SH-SY5Y (cell line): ENCODE results near the gene UST.

Experiments used
- GATA2 ChIP-seq: IDR thresholded peaks from 2 replicates; pipeline ENCODE4 v1.6.1; 2011; ENCODE audit warnings: mild to moderate bottlenecking, low read depth, low read length
- GATA3 ChIP-seq: IDR thresholded peaks from 2 replicates; pipeline ENCODE4 v1.6.1; 2011; ENCODE audit warnings: low read depth, mild to moderate bottlenecking, low read length, moderate library complexity

DNA sequence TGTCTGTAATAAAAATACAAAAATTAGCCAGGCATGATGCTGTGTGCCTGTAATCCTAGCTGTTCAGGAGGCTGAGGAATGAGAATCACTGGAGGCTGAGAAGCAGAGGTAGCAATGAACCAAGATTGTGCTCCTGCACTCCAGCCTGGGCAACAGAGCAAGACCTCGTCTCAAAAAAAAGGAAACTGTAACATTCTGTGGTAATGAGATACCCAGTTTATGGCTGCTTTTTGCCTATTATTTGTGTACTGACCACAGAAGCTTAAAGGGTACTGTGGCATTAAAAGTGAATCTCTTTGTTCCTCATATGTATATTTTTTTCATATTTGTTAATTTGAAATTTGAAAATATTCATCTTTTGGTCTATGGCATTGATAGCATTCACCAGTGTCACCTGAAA is 185.4 kb downstream of the UST start:
- TF ChIP-seq GATA2, result no peak
- no peak for TF ChIP-seq GATA3
